ENCODE results near the gene CLRN1. TPM values are rescaled to one million over a fixed set of nuclear protein-coding genes. Genes with fewer than 3 reads are reported as not detected.

CLRN1 gene
- total RNA-seq, 2 donors from 2014 or later: not detected

DNA sequence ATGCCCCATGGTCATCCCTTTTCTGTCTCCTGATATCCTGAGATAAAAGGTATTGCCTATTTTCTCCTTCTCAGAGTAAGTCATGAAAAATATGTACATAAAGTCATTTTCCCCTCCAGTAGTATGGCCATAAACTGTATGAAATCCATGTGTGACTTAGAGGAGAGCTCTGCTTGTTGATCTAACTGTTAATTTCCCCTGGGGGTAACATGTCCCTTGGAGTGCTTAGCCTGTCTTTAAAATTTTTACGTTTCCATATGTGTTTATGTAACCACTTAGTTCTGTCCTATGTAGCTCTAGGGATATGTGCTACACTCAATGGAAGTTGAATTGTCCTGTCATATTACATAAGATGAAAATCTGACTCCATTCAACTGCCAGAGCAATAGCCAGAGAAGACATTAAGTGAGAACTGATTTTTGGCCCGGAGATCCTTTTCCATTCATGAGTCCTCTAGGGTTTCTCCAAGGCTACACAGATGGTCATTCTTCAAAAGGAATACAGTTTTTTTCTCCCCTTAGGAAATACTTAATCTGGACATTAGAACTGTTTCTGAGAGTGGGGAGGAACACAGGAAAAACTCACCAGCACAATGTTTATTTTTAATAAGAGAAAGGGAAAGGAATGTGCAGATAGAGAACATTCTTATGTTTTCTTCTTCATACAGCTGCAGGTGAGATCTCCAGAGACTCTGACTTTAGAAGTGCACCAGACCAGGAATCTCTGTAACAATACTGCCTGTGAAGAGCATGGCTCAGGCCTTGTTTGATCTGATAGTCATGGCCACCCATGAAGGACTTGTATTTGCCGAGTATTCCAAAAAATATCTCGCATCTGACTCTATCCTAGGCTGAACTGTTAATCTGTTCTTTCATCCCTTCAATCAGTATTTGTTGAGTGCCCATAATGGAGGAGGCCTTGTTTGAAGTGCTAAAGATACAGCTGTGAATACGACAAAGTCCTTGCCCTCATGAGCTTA lies 29.8 kb upstream of the CLRN1 start:
- Histone ChIP-seq H3K27ac (ENCODE audit: low read depth, low read length) (no peak overlapping the region), H3K36me3 (ENCODE audit: control insufficient read depth, insufficient read depth, low read length) (no peaks in the 10 kb centered on the region), H3K9me3 (ENCODE audit: control insufficient read depth, low read length) (no peaks in the 10 kb centered on the region), H3K4me1 (ENCODE audit: control insufficient read depth, insufficient read depth, low read length) (no peaks in the 10 kb centered on the region), H3K27me3 (ENCODE audit: control insufficient read depth, insufficient read depth, low read length, poor library complexity, severe bottlenecking) (no peaks in the 10 kb centered on the region), H3K4me3 (ENCODE audit: low read length) (no peak overlapping the region), H3K9ac (ENCODE audit: extremely low read depth, low read length, poor library complexity, severe bottlenecking) (no peak overlapping the region)
- TF ChIP-seq, protein P1, sequence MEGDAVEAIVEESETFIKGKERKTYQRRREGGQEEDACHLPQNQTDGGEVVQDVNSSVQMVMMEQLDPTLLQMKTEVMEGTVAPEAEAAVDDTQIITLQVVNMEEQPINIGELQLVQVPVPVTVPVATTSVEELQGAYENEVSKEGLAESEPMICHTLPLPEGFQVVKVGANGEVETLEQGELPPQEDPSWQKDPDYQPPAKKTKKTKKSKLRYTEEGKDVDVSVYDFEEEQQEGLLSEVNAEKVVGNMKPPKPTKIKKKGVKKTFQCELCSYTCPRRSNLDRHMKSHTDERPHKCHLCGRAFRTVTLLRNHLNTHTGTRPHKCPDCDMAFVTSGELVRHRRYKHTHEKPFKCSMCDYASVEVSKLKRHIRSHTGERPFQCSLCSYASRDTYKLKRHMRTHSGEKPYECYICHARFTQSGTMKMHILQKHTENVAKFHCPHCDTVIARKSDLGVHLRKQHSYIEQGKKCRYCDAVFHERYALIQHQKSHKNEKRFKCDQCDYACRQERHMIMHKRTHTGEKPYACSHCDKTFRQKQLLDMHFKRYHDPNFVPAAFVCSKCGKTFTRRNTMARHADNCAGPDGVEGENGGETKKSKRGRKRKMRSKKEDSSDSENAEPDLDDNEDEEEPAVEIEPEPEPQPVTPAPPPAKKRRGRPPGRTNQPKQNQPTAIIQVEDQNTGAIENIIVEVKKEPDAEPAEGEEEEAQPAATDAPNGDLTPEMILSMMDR (conservative IDR thresholded peaks at IDR 0.05): no peak
- no peak for DNase-seq
- no peak overlapping the region for H3K27ac Mint-ChIP-seq
- 88 to 92% methylated on average over 2 to 4 of the region's 5 CpGs for WGBS, 2 experiments (ENCODE audit: insufficient coverage in 1 of 2, insufficient read length in 1 of 2)
- no peaks in the 10 kb centered on the region for H3K27me3 Mint-ChIP-seq (ENCODE audit: insufficient read depth)
- H3K4me3 Mint-ChIP-seq: no peak overlapping the region
- H3K9me3 Mint-ChIP-seq: no peaks in the 10 kb centered on the region
- no peaks in the 10 kb centered on the region for H3K36me3 Mint-ChIP-seq (ENCODE audit: low read depth)
- peaks cover 6% of the 10 kb centered on the region for H3K4me1 Mint-ChIP-seq

DNA sequence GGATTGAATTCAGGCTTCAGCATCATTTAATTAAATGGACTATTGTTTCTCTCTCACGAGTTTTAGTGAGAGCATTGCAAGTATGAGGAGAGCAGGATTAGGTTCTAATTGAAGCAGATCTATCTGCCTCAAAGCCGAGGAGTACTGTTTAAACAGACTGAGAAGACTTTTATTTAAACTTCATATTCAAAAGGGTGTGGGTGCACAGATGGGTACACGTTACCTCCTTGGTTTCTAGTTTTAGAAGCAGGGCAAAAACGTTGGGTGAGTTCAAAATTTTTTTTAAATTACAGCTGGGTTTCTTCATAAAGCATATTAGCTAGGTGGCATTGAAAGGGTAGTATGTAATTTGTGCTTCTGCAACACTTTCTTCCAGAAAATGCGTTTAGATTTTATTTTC lies 26.5 kb upstream of the CLRN1 start:
- H3K4me3 Mint-ChIP-seq: no peak overlapping the region
- Histone ChIP-seq H3K27ac (ENCODE audit: low read depth, low read length) (no peak overlapping the region), H3K36me3 (ENCODE audit: control insufficient read depth, insufficient read depth, low read length) (no peaks in the 10 kb centered on the region), H3K9ac (ENCODE audit: extremely low read depth, low read length, poor library complexity, severe bottlenecking) (no peak overlapping the region), H3K4me3 (ENCODE audit: low read length) (no peak overlapping the region), H3K4me1 (ENCODE audit: control insufficient read depth, insufficient read depth, low read length) (no peaks in the 10 kb centered on the region), H3K27me3 (ENCODE audit: control insufficient read depth, insufficient read depth, low read length, poor library complexity, severe bottlenecking) (no peaks in the 10 kb centered on the region), H3K9me3 (ENCODE audit: control insufficient read depth, low read length) (no peaks in the 10 kb centered on the region)
- H3K27me3 Mint-ChIP-seq (ENCODE audit: insufficient read depth): no peaks in the 10 kb centered on the region
- no peak overlapping the region for H3K27ac Mint-ChIP-seq
- H3K9me3 Mint-ChIP-seq: no peaks in the 10 kb centered on the region
- 82 to 85% methylated on average over 3 to 5 of the region's 5 CpGs for WGBS, 2 experiments (ENCODE audit: insufficient coverage in 1 of 2, insufficient read length in 1 of 2)
- TF ChIP-seq, protein P1 (conservative IDR thresholded peaks at IDR 0.05): no peak
- H3K36me3 Mint-ChIP-seq (ENCODE audit: low read depth): no peaks in the 10 kb centered on the region
- DNase-seq: no peak
- H3K4me1 Mint-ChIP-seq: peaks cover 13% of the 10 kb centered on the region

DNA sequence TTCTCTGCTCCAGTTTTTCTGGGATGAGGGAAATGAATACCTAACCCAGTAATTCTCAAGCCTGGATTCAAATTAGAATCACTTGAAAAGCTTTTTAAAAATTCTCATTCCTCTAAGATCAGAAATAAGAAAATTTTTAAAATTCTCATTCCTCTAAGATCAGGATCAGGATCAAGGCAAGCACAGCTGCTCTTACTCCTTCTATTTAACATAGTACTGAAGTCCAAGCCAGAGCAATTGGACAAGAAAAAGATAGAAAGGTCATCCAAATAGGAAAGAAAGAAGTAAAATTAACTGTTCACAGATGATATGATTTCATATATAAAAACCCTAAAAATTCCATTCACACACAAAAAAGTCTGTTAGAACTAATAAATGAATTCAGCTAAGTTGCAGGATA lies 24.2 kb upstream of the CLRN1 start:
- Histone ChIP-seq H3K9ac (ENCODE audit: extremely low read depth, low read length, poor library complexity, severe bottlenecking) (no peak overlapping the region), H3K9me3 (ENCODE audit: control insufficient read depth, low read length) (no peaks in the 10 kb centered on the region), H3K27me3 (ENCODE audit: control insufficient read depth, insufficient read depth, low read length, poor library complexity, severe bottlenecking) (no peaks in the 10 kb centered on the region), H3K36me3 (ENCODE audit: control insufficient read depth, insufficient read depth, low read length) (no peaks in the 10 kb centered on the region), H3K4me1 (ENCODE audit: control insufficient read depth, insufficient read depth, low read length) (no peaks in the 10 kb centered on the region), H3K27ac (ENCODE audit: low read depth, low read length) (no peak overlapping the region), H3K4me3 (ENCODE audit: low read length) (no peak overlapping the region)
- no peak overlapping the region for H3K4me3 Mint-ChIP-seq
- no peak overlapping the region for H3K27ac Mint-ChIP-seq
- TF ChIP-seq, protein P1 (conservative IDR thresholded peaks at IDR 0.05): no peak
- no peak for DNase-seq
- H3K9me3 Mint-ChIP-seq: peaks cover 3% of the 10 kb centered on the region
- H3K4me1 Mint-ChIP-seq: peaks cover 11% of the 10 kb centered on the region
- H3K36me3 Mint-ChIP-seq (ENCODE audit: low read depth): no peaks in the 10 kb centered on the region
- H3K27me3 Mint-ChIP-seq (ENCODE audit: insufficient read depth): no peaks in the 10 kb centered on the region
